HG03280 (cell line): ENCODE results near the gene ANKDD1A.
A peak's percentile ranks its signal among the peaks of the same experiment; 100 is the strongest.

Experiments used
- ATAC-seq: cut with Tn5 transposase; IDR thresholded peaks from one replicate; pipeline ENCODE4 v1.9.1; 2021; ENCODE audit warnings: mild to moderate bottlenecking, moderate library complexity; ENCODE audit not compliant: unreplicated experiment

The ANKDD1A gene

GRCh38 chr15:64911311-64912186 is at the start of gene ANKDD1A:
Gene ANKDD1A (plus strand): TSS chr15:64911902. CDS start chr15:64911931, 29 bp downstream.
- ATAC-seq, result peak; percentile 65

GRCh38 chr15:64861960-64862359 is 49.7 kb upstream of the ANKDD1A start:
- ATAC-seq, result no peak

- no peak for ATAC-seq
Measured at GRCh38 chr15:64862408-64862807, 49.3 kb upstream of the ANKDD1A start.

- ATAC-seq, result no peak
Measured at GRCh38 chr15:64864068-64864467, 47.6 kb upstream of the ANKDD1A start.

GRCh38 chr15:64865126-64865997 is 46.3 kb upstream of the ANKDD1A start:
- no peak for ATAC-seq

GRCh38 chr15:64865998-64866520 is 45.6 kb upstream of the ANKDD1A start:
- ATAC-seq, result no peak

GRCh38 chr15:64869501-64869900 is 42.2 kb upstream of the ANKDD1A start:
- ATAC-seq, result no peak

GRCh38 chr15:64870353-64870752 is 41.3 kb upstream of the ANKDD1A start:
- ATAC-seq, result no peak

GRCh38 chr15:64875641-64876223 is 36.0 kb upstream of the ANKDD1A start:
- ATAC-seq, result no peak

GRCh38 chr15:64877435-64877834 is 34.3 kb upstream of the ANKDD1A start:
- ATAC-seq, result no peak

GRCh38 chr15:64878705-64879104 is 33.0 kb upstream of the ANKDD1A start:
- no peak for ATAC-seq

GRCh38 chr15:64883100-64883581 is 28.6 kb upstream of the ANKDD1A start:
- no peak for ATAC-seq

GRCh38 chr15:64883997-64884511 is 27.6 kb upstream of the ANKDD1A start:
- ATAC-seq, result peak; percentile 57

GRCh38 chr15:64884679-64885078 is 27.0 kb upstream of the ANKDD1A start:
- ATAC-seq, result no peak

- no peak for ATAC-seq
Measured at GRCh38 chr15:64888336-64888735, 23.4 kb upstream of the ANKDD1A start.

- ATAC-seq, result no peak
Measured at GRCh38 chr15:64891561-64891960, 20.1 kb upstream of the ANKDD1A start.

GRCh38 chr15:64892847-64893403 is 18.8 kb upstream of the ANKDD1A start:
- ATAC-seq, result no peak

GRCh38 chr15:64893481-64894394 is 18.0 kb upstream of the ANKDD1A start:
- ATAC-seq, result peak; percentile 69

GRCh38 chr15:64894395-64895056 is 17.2 kb upstream of the ANKDD1A start:
- peak; percentile 41 for ATAC-seq
